Fibroblast of lung (primary cell): Measurements from ENCODE around the gene PEX6. TPM values are rescaled to one million over a fixed set of nuclear protein-coding genes. Genes with fewer than 3 reads are reported as not detected.

Source experiments
- DNase-seq, 2 donors: peaks; one replicate each; pipeline versions ENCODE4 v3.0.0 to v3.0.0-alpha.2; 2010; ENCODE audit warnings: low read depth in 2 of 2
- H2AFZ ChIP-seq: 2 replicates; pipeline ENCODE4 v1.5.1; 2012; ENCODE audit warnings: low read length, control low read depth, inconsistent platforms
- H3K27ac ChIP-seq: 2 replicates; pipeline ENCODE4 v1.5.1; 2011; ENCODE audit warnings: low read length, control low read depth; ENCODE audit not compliant: insufficient read depth
- H3K27me3 ChIP-seq: 2 replicates; pipeline ENCODE4 v1.5.1; 2011; ENCODE audit warnings: mild to moderate bottlenecking, low read length; ENCODE audit not compliant: control insufficient read depth, insufficient read depth
- H3K36me3 ChIP-seq: 2 replicates; pipeline ENCODE4 v1.5.1; 2011; ENCODE audit warnings: low read length; ENCODE audit not compliant: control insufficient read depth, insufficient read depth
- H3K4me1 ChIP-seq: 2 replicates; pipeline ENCODE4 v1.5.1; 2011; ENCODE audit warnings: low read length; ENCODE audit not compliant: control insufficient read depth, insufficient read depth; ENCODE audit errors: extremely low read depth
- H3K4me2 ChIP-seq: 2 replicates; pipeline ENCODE4 v1.5.1; 2011; ENCODE audit warnings: low read length, control low read depth; ENCODE audit not compliant: insufficient read depth; ENCODE audit errors: extremely low read depth
- H3K4me3 ChIP-seq, 4 experiments: fragments of 200-600 bp in 1 of 4; sonication (generic) in 1 of 4; replicated peaks in 1 of 4; 2 replicates each; pipeline ENCODE4 v1.5.1; 2011 to 2016; ENCODE audit warnings: low read length in 4 of 4, low read depth in 3 of 4, mild to moderate bottlenecking in 3 of 4, control low read depth in 2 of 4, inconsistent platforms in 1 of 4, mixed read lengths in 1 of 4; ENCODE audit not compliant: insufficient read depth in 1 of 4; ENCODE audit errors: control extremely low read depth in 1 of 4
- H3K79me2 ChIP-seq: 2 replicates; pipeline ENCODE4 v1.5.1; 2012; ENCODE audit warnings: mild to moderate bottlenecking, low read length, inconsistent platforms; ENCODE audit not compliant: control insufficient read depth, insufficient read depth
- H3K9ac ChIP-seq: 2 replicates; pipeline ENCODE4 v1.5.1; 2011; ENCODE audit warnings: mild to moderate bottlenecking, low read length, control low read depth; ENCODE audit not compliant: insufficient read depth
- H3K9me3 ChIP-seq: 2 replicates; pipeline ENCODE4 v1.5.1; 2012; ENCODE audit warnings: low read depth, low read length; ENCODE audit not compliant: control insufficient read depth, insufficient read depth
- H4K20me1 ChIP-seq: 2 replicates; pipeline ENCODE4 v1.5.1; 2011; ENCODE audit warnings: low read length; ENCODE audit not compliant: control insufficient read depth, insufficient read depth; ENCODE audit errors: extremely low read depth
- EZH2 ChIP-seq: IDR thresholded peaks from 2 replicates; pipeline ENCODE4 v1.5.1; 2012; ENCODE audit warnings: low read length, control low read depth, mild to moderate bottlenecking; ENCODE audit errors: missing control alignments
- polyA plus RNA-seq, 2 donors: library from polyadenylated mRNA; depleted of rRNA in 1 of 2; stranded (reverse) in 1 of 2; unstranded in 1 of 2; fragments of >200 nt; gene quantifications; 2 replicates each; pipeline ENCODE4 v1.2.1, GENCODE V29; 2011 to 2012; ENCODE audit warnings: missing spikeins in 1 of 2
- total RNA-seq: library from RNA; depleted of rRNA; stranded (reverse); fragments of >200 nt; gene quantifications from 2 replicates; pipeline ENCODE4 v1.2.1, GENCODE V29; 2014
- TF ChIP-seq, protein P1 (sequence below), 2 donors: IDR thresholded peaks in 1 of 2; conservative IDR thresholded peaks in 1 of 2; 1 replicate in 1 of 2; 2 replicates in 1 of 2; pipeline ENCODE4 v1.5.1; 2011 to 2012; ENCODE audit warnings: low read length in 2 of 2, control low read depth in 1 of 2, inconsistent platforms in 1 of 2, low read depth in 1 of 2, mild to moderate bottlenecking in 1 of 2

PEX6 gene
- total and polyA plus RNA-seq, 2 donors (not counting 1 experiment from before 2014, with no cell fraction given): 5.3 to 49.2 TPM

GRCh38 chr6:42915732-42916131 is 63.2 kb downstream of the PEX6 start, which contains the start of gene PTCRA:
PTCRA (plus strand) TSS chr6:42916053; CDS start chr6:42916070, 17 bp downstream.
- no peaks in the 10 kb centered on the region for H3K4me1 ChIP-seq
- TF ChIP-seq, protein P1, sequence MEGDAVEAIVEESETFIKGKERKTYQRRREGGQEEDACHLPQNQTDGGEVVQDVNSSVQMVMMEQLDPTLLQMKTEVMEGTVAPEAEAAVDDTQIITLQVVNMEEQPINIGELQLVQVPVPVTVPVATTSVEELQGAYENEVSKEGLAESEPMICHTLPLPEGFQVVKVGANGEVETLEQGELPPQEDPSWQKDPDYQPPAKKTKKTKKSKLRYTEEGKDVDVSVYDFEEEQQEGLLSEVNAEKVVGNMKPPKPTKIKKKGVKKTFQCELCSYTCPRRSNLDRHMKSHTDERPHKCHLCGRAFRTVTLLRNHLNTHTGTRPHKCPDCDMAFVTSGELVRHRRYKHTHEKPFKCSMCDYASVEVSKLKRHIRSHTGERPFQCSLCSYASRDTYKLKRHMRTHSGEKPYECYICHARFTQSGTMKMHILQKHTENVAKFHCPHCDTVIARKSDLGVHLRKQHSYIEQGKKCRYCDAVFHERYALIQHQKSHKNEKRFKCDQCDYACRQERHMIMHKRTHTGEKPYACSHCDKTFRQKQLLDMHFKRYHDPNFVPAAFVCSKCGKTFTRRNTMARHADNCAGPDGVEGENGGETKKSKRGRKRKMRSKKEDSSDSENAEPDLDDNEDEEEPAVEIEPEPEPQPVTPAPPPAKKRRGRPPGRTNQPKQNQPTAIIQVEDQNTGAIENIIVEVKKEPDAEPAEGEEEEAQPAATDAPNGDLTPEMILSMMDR (conservative IDR thresholded peaks at IDR 0.05 in 1 of 2, IDR thresholded peaks at IDR 0.05 in 1 of 2; ENCODE audit: low read depth in 1 of 2, low read length in 2 of 2): no peak
- TF ChIP-seq EZH2: no peak
- no peak within 1 kb of the TSS for H2AFZ ChIP-seq

DNA sequence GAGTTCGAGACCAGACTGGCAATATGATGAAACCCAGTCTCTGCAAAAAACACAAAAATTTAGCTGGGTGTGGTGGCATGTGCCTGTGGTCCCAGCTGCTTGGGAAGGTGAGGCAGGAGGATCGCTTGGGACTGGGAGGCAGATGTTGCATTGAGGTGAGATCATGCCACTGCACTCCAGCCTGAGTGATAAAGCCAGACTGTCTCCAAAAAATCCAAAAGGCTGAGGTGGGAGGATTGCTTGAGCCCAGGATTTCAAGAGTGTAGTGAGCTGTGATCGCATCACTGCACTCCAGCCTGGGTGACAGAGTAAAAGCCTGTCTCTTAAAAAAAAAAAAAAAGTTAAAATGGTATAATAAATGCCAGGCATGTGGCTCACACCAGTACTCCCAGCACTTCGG is 64.4 kb downstream of the PEX6 start:
- H4K20me1 ChIP-seq: no peaks in the 10 kb centered on the region
- H3K27ac ChIP-seq: no peak overlapping the region
- no peak overlapping the region for H3K9ac ChIP-seq
- TF ChIP-seq, protein P1 (conservative IDR thresholded peaks at IDR 0.05 in 1 of 2, IDR thresholded peaks at IDR 0.05 in 1 of 2; ENCODE audit: low read depth in 1 of 2, low read length in 2 of 2): no peak
- no peak for TF ChIP-seq EZH2
- no peaks in the 10 kb centered on the region for H3K79me2 ChIP-seq
- no peaks in the 10 kb centered on the region for H3K27me3 ChIP-seq
- no peak for DNase-seq
- H2AFZ ChIP-seq: no peak overlapping the region
- H3K36me3 ChIP-seq: no peaks in the 10 kb centered on the region
- H3K4me2 ChIP-seq: no peak overlapping the region
- H3K4me3 ChIP-seq: no peak overlapping the region
- H3K9me3 ChIP-seq: no peaks in the 10 kb centered on the region
- no peaks in the 10 kb centered on the region for H3K4me1 ChIP-seq

More at GRCh38 chr6:42915732-42916131, 63.2 kb downstream of the PEX6 start, which contains the start of gene PTCRA:
- DNase-seq: no peak
- Histone ChIP-seq H3K36me3 (no peaks in the 10 kb centered on the region), H3K9me3 (no peaks in the 10 kb centered on the region), H3K27me3 (no peaks in the 10 kb centered on the region), H3K79me2 (no peaks in the 10 kb centered on the region), H3K4me3 (no peak within 1 kb of the TSS), H4K20me1 (no peaks in the 10 kb centered on the region), H3K4me2 (no peak within 1 kb of the TSS), H3K9ac (no peak within 1 kb of the TSS), H3K27ac (no peak within 1 kb of the TSS)

Other genes with a start within 250 kb of the PEX6 start
- 50.0 and 50.6 TPM in 2 replicates for gene TBCC, start 233.1 kb downstream of the PEX6 start, total RNA-seq
- gene TBCC, start 233.1 kb downstream of the PEX6 start, polyA plus RNA-seq: 18.2 and 18.7 TPM in 2 replicates
- 4.9 and 6.9 TPM in 2 replicates for gene BICRAL, start 197.1 kb downstream of the PEX6 start, total RNA-seq
- gene BICRAL, start 197.1 kb downstream of the PEX6 start, polyA plus RNA-seq: 10.2 and 11.5 TPM in 2 replicates
- 108 and 127 TPM in 2 replicates for gene RPL7L1, start 99.6 kb downstream of the PEX6 start, total RNA-seq
- gene RPL7L1, start 99.6 kb downstream of the PEX6 start, polyA plus RNA-seq: 80.0 and 81.0 TPM in 2 replicates
- not detected in 2 replicates for gene PTCRA, start 63.1 kb downstream of the PEX6 start, total RNA-seq
- not detected in 2 replicates for gene PTCRA, start 63.1 kb downstream of the PEX6 start, polyA plus RNA-seq
- gene CNPY3, start 49.7 kb downstream of the PEX6 start, total RNA-seq: 23.9 and 30.4 TPM in 2 replicates
- gene CNPY3, start 49.7 kb downstream of the PEX6 start, polyA plus RNA-seq: 30.3 and 38.8 TPM in 2 replicates
- not detected in 2 replicates for gene GNMT, start 18.4 kb downstream of the PEX6 start, total RNA-seq
- 0.06 and 0.12 TPM in 2 replicates for gene GNMT, start 18.4 kb downstream of the PEX6 start, polyA plus RNA-seq
- gene PPP2R5D, start 5.4 kb upstream of the PEX6 start, total RNA-seq: 20.0 and 27.1 TPM in 2 replicates
- gene PPP2R5D, start 5.4 kb upstream of the PEX6 start, polyA plus RNA-seq: 39.3 and 59.9 TPM in 2 replicates
- 52.1 and 60.9 TPM in 2 replicates for gene MEA1, start 34.8 kb upstream of the PEX6 start, total RNA-seq
- gene MEA1, start 34.8 kb upstream of the PEX6 start, polyA plus RNA-seq: 81.0 and 111 TPM in 2 replicates
- gene KLHDC3, start 35.1 kb upstream of the PEX6 start, total RNA-seq: 54.5 and 72.2 TPM in 2 replicates
- 44.3 and 54.0 TPM in 2 replicates for gene KLHDC3, start 35.1 kb upstream of the PEX6 start, polyA plus RNA-seq
- 72.4 and 73.0 TPM in 2 replicates for gene RRP36, start 42.4 kb upstream of the PEX6 start, total RNA-seq
- gene RRP36, start 42.4 kb upstream of the PEX6 start, polyA plus RNA-seq: 88.0 and 110 TPM in 2 replicates
- 30.3 and 60.3 TPM in 2 replicates for gene CUL7, start 74.7 kb upstream of the PEX6 start, total RNA-seq
- gene CUL7, start 74.7 kb upstream of the PEX6 start, polyA plus RNA-seq: 19.7 and 21.4 TPM in 2 replicates
- gene MRPL2, start 80.3 kb upstream of the PEX6 start, total RNA-seq: 13.9 and 18.2 TPM in 2 replicates
- gene MRPL2, start 80.3 kb upstream of the PEX6 start, polyA plus RNA-seq: 20.3 and 23.1 TPM in 2 replicates
- gene KLC4, start 80.5 kb upstream of the PEX6 start, total RNA-seq: 19.0 and 22.5 TPM in 2 replicates
- 5.7 and 7.2 TPM in 2 replicates for gene KLC4, start 80.5 kb upstream of the PEX6 start, polyA plus RNA-seq
- 145 and 159 TPM in 2 replicates for gene PTK7, start 97.1 kb upstream of the PEX6 start, total RNA-seq
- 51.9 and 149 TPM in 2 replicates for gene PTK7, start 97.1 kb upstream of the PEX6 start, polyA plus RNA-seq
- 16.0 and 16.9 TPM in 2 replicates for gene SRF, start 192.1 kb upstream of the PEX6 start, total RNA-seq
- gene SRF, start 192.1 kb upstream of the PEX6 start, polyA plus RNA-seq: 29.5 and 32.3 TPM in 2 replicates
- gene CUL9, start 203.0 kb upstream of the PEX6 start, total RNA-seq: 27.0 and 32.2 TPM in 2 replicates
- 6.7 and 11.9 TPM in 2 replicates for gene CUL9, start 203.0 kb upstream of the PEX6 start, polyA plus RNA-seq